A549 (cell line): ENCODE measurements around the gene NR1H4. TPM values are rescaled to one million over a fixed set of nuclear protein-coding genes. Genes with fewer than 3 reads are reported as not detected.

Experiments
- ATAC-seq, 2 experiments: fragments of 200-7000 bp in 1 of 2; fragments of >200 bp in 1 of 2; cut with Nextera tagmentation in 1 of 2; cut with Tn5 transposase in 1 of 2; 3 replicates each; pipeline versions ENCODE4 v1.8.0 to v1.9.1; 2018 to 2020; ENCODE audit warnings: mild to moderate bottlenecking in 1 of 2, moderate library complexity in 1 of 2
- CTCF ChIA-PET: fragments of 300-600 bp; sonication (Branson Sonifier 250); formaldehyde crosslinking; extraction: SDS; loops from one replicate; lab custom pipeline; 2021; ENCODE audit warnings: antibody characterized with exemption, inconsistent platforms; lab: Yijun Ruan, JAX
- POLR2A ChIA-PET: fragments of 350-600 bp; formaldehyde crosslinking; extraction: SDS; loops from one replicate; lab custom pipeline; 2021; ENCODE audit warnings: antibody characterized with exemption, inconsistent platforms; lab: Yijun Ruan, JAX
- DNase-seq, 2 experiments: peaks; one replicate each; pipeline versions ENCODE4 v3.0.0 to v3.0.0-alpha.2; 2011 to 2016; ENCODE audit warnings: low read depth in 1 of 2, low spot score in 1 of 2
- FAIRE-seq: peaks from 2 replicates; lab custom pipeline; 2011; peaks lifted over from hg19 to GRCh38; lab: Jason Lieb, UNC
- H3K27ac ChIP-seq, 2 experiments: fragments of >200 bp; sonication (Bioruptor Twin); formaldehyde crosslinking; 3 replicates each; pipeline ENCODE4 v1.5.1; 2016 to 2017
- H3K4me1 ChIP-seq: fragments of >200 bp; sonication (Bioruptor Twin); formaldehyde crosslinking; 3 replicates; pipeline ENCODE4 v1.6.1; 2016
- H3K4me2 ChIP-seq: fragments of >200 bp; sonication (Bioruptor Twin); formaldehyde crosslinking; 3 replicates; pipeline ENCODE4 v1.6.1; 2016
- H3K4me3 ChIP-seq: fragments of >200 bp; sonication (Bioruptor Twin); formaldehyde crosslinking; 3 replicates; pipeline ENCODE4 v1.5.1; 2016
- H3K9me3 ChIP-seq: fragments of >200 bp; sonication (Bioruptor Twin); formaldehyde crosslinking; 3 replicates; pipeline ENCODE4 v1.6.1; 2016
- CBX8 ChIP-seq: fragments of 200-600 bp; sonication (generic); IDR thresholded peaks from 2 replicates; pipeline ENCODE4 v1.6.1; 2016
- EHMT2 ChIP-seq: fragments of 200-600 bp; sonication (generic); IDR thresholded peaks from 2 replicates; pipeline ENCODE4 v1.6.1; 2016; ENCODE audit warnings: antibody characterized with exemption, low read depth, mild to moderate bottlenecking, moderate library complexity
- EP300 ChIP-seq, 2 experiments: fragments of >200 bp; sonication (Bioruptor Twin); formaldehyde crosslinking; IDR thresholded peaks; 2 replicates in 1 of 2; 3 replicates in 1 of 2; pipeline ENCODE4 v1.6.1; 2016 to 2017
- FOSL2 ChIP-seq, 2 experiments: fragments of 450-650 bp in 1 of 2; fragments of >200 bp in 1 of 2; sonication (Bioruptor Twin) in 1 of 2; formaldehyde crosslinking; IDR thresholded peaks; 2 replicates each; pipeline versions ENCODE4 v1.5.0 to v1.6.1; 2016 to 2020; ENCODE audit warnings: mild to moderate bottlenecking in 1 of 2, moderate library complexity in 1 of 2
- HOXB5 ChIP-seq: fragments of 250-450 bp; sonication (Bioruptor Pico); IDR thresholded peaks from 2 replicates; pipeline ENCODE4 v1.5.0; 2020; ENCODE audit warnings: mild to moderate bottlenecking, moderate library complexity
- MAZ ChIP-seq: fragments of 150-350 bp; IDR thresholded peaks from 2 replicates; pipeline ENCODE4 v1.6.1; 2014; ENCODE audit warnings: antibody characterized with exemption, low read depth, low read length, borderline replicate concordance
- MYC ChIP-seq: IDR thresholded peaks from 2 replicates; pipeline ENCODE4 v1.6.1; 2012; ENCODE audit warnings: mild to moderate bottlenecking, inconsistent platforms, low read length, improper control_type of control experiment, borderline replicate concordance
- NPAS2 ChIP-seq: fragments of 250-450 bp; sonication (Bioruptor Pico); IDR thresholded peaks from 2 replicates; pipeline ENCODE4 v1.8.0; 2022; ENCODE audit warnings: mild to moderate bottlenecking, moderate library complexity, borderline replicate concordance
- RAD21 ChIP-seq, 2 experiments: fragments of >200 bp in 1 of 2; sonication (Bioruptor Twin) in 1 of 2; formaldehyde crosslinking in 1 of 2; IDR thresholded peaks in 1 of 2; conservative IDR thresholded peaks in 1 of 2; 2 replicates in 1 of 2; 3 replicates in 1 of 2; pipeline ENCODE4 v1.6.1; 2012 to 2018; ENCODE audit warnings: inconsistent platforms in 1 of 2
- RFX5 ChIP-seq: fragments of 450-650 bp; IDR thresholded peaks from 2 replicates; pipeline ENCODE4 v1.7.1; 2014; ENCODE audit warnings: antibody characterized with exemption, mild to moderate bottlenecking, moderate library complexity
- RNF2 ChIP-seq: fragments of 200-600 bp; sonication (generic); IDR thresholded peaks from 2 replicates; pipeline ENCODE4 v1.6.1; 2016; ENCODE audit warnings: low read depth, mild to moderate bottlenecking, antibody characterized with exemption, moderate library complexity, borderline replicate concordance
- SMC3 ChIP-seq: fragments of >200 bp; sonication (Bioruptor Twin); formaldehyde crosslinking; IDR thresholded peaks from 3 replicates; pipeline ENCODE4 v1.6.1; 2018; ENCODE audit warnings: inconsistent platforms
- TP53 ChIP-seq: fragments of 250-450 bp; sonication (Bioruptor Pico); IDR thresholded peaks from 2 replicates; pipeline ENCODE4 v1.5.0; 2021; ENCODE audit warnings: mild to moderate bottlenecking, moderate library complexity
- ZC3H11A ChIP-seq: fragments of 450-650 bp; IDR thresholded peaks from 2 replicates; pipeline ENCODE4 v1.6.1; 2014; ENCODE audit warnings: antibody characterized with exemption, mild to moderate bottlenecking
- WGBS: methylation state at CpG from one replicate; pipeline ENCODE4 v1.1.6; 2017; ENCODE audit errors: missing lambda C conversion rate; 5-methylcytosine and 5-hydroxymethylcytosine counted together
- polyA plus RNA-seq, 4 experiments: library from polyadenylated mRNA; depleted of rRNA in 3 of 4; stranded (reverse); fragments of >200 nt; fragmentation: RNase III in 1 of 4; extraction: RNeasy Plus Mini Kit Qiagen cat#74134 plus additional on column Dnase treatment in 1 of 4; gene quantifications; 2 replicates in 3 of 4; 3 replicates in 1 of 4; pipeline ENCODE4 v1.2.3, GENCODE V29; 2011 to 2017
- TF ChIP-seq, protein P1 (sequence below): fragments of >200 bp; sonication (Bioruptor Twin); formaldehyde crosslinking; IDR thresholded peaks from 3 replicates; pipeline ENCODE4 v1.6.1; 2016
- TF ChIP-seq, protein P2 (sequence below): fragments of 250-450 bp; sonication (Bioruptor Pico); IDR thresholded peaks from 2 replicates; pipeline ENCODE4 v1.5.0; 2021; ENCODE audit warnings: mild to moderate bottlenecking, moderate library complexity, borderline replicate concordance
- TF ChIP-seq, protein P3 (sequence below): fragments of 250-450 bp; sonication (Bioruptor Pico); IDR thresholded peaks from 2 replicates; pipeline ENCODE4 v1.5.0; 2020; ENCODE audit warnings: low read depth, mild to moderate bottlenecking, moderate library complexity
- TF ChIP-seq, protein P4 (sequence below): IDR thresholded peaks from 2 replicates; pipeline ENCODE4 v1.6.1; 2012

NR1H4 gene
- polyA plus RNA-seq, 2 of the 4 experiments (the other 2 are of a cell fraction) = 0.40 to 1.4 TPM

DNA sequence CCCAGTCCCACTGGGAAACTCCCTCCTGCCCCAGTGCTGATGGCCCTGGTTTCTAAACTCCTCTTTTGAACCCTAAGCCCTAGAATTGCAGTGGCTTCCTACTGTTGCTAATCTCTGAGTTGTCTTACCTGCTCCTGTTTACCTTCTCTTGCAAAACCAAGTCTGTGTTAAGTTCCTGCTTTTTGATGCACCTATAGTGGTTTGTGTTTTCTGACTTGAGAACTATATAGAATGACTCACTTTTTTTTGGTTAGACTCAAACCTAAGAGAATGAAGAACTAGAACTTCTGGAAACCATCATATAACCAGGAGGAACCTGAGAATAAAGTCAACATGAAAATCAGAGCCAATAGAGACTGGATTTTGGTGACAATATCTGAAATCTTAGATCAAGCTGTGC, 94.3 kb downstream of the NR1H4 start:
- POLR2A ChIA-PET = no interaction called here
- CTCF ChIA-PET = interaction anchor here (1.2 to 3.4 kb wide), 2 partner anchors 13 to 219 kb away, joined by 5 to 10 read pairs; no protein-coding TSS in a partner anchor
- DNase-seq (no peak), ATAC-seq (no peak), FAIRE-seq (no peak)
- Histone ChIP-seq H3K4me2 (no peak overlapping the region), H3K9me3 (no peaks in the 10 kb centered on the region), H3K4me3 (no peak overlapping the region), H3K27ac (no peak overlapping the region), H3K4me1 (0 out of 3 replicates have a peak, but pooled peaks cover 2% of the 10 kb centered on the region)
- TF ChIP-seq RFX5 = no peak
- TF ChIP-seq FOSL2 (IDR thresholded peaks at IDR 0.05) = no peak
- TF ChIP-seq FOSL2 (CRISPR knock-in tag; IDR thresholded peaks at IDR 0.05) = no peak
- TF ChIP-seq MYC = no peak
- no peak for TF ChIP-seq CBX8
- TF ChIP-seq EHMT2 = no peak
- TF ChIP-seq ZC3H11A = no peak
- TF ChIP-seq, protein P1, sequence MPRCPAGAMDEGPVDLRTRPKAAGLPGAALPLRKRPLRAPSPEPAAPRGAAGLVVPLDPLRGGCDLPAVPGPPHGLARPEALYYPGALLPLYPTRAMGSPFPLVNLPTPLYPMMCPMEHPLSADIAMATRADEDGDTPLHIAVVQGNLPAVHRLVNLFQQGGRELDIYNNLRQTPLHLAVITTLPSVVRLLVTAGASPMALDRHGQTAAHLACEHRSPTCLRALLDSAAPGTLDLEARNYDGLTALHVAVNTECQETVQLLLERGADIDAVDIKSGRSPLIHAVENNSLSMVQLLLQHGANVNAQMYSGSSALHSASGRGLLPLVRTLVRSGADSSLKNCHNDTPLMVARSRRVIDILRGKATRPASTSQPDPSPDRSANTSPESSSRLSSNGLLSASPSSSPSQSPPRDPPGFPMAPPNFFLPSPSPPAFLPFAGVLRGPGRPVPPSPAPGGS = no peak
- TF ChIP-seq SMC3 = no peak
- no peak for TF ChIP-seq HOXB5 (CRISPR knock-in tag)
- TF ChIP-seq, protein P2, sequence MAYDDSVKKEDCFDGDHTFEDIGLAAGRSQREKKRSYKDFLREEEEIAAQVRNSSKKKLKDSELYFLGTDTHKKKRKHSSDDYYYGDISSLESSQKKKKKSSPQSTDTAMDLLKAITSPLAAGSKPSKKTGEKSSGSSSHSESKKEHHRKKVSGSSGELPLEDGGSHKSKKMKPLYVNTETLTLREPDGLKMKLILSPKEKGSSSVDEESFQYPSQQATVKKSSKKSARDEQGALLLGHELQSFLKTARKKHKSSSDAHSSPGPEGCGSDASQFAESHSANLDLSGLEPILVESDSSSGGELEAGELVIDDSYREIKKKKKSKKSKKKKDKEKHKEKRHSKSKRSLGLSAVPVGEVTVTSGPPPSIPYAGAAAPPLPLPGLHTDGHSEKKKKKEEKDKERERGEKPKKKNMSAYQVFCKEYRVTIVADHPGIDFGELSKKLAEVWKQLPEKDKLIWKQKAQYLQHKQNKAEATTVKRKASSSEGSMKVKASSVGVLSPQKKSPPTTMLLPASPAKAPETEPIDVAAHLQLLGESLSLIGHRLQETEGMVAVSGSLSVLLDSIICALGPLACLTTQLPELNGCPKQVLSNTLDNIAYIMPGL (CRISPR knock-in tag) = no peak
- no peak for TF ChIP-seq RNF2
- TF ChIP-seq EP300 (IDR thresholded peaks at IDR 0.05) = no peak
- TF ChIP-seq NPAS2 (CRISPR knock-in tag) = no peak
- TF ChIP-seq TP53 = no peak
- TF ChIP-seq, protein P3, sequence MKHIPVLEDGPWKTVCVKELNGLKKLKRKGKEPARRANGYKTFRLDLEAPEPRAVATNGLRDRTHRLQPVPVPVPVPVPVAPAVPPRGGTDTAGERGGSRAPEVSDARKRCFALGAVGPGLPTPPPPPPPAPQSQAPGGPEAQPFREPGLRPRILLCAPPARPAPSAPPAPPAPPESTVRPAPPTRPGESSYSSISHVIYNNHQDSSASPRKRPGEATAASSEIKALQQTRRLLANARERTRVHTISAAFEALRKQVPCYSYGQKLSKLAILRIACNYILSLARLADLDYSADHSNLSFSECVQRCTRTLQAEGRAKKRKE (CRISPR knock-in tag) = no peak
- TF ChIP-seq RAD21 (conservative IDR thresholded peaks at IDR 0.05 in 1 of 2, IDR thresholded peaks at IDR 0.05 in 1 of 2) = no peak

DNA sequence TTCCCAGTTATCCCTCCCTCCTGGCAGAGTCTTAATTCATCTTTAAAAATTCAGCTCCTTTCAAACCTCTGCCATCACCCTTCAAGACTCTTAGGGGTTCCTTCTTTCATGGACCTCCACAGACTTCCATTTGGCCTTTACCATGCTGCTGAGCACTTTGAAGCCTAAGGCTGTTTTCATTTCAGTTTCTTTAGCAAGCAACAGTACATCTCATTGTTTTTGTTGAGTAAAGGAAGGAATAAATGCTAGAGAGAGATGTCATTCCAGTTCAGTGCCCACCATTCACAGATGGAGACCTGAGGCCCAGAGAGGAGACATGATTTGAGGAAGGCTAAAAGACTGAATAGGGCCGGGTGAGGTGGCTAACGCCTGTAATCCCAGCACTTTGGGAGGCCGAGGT, 98.5 kb downstream of the NR1H4 start:
- ATAC-seq (no peak), DNase-seq (no peak), FAIRE-seq (no peak)
- 84% methylated on average over 3 of the region's 3 CpGs for WGBS
- Histone ChIP-seq H3K4me3 (no peak overlapping the region), H3K9me3 (no peaks in the 10 kb centered on the region), H3K27ac (no peak overlapping the region), H3K4me2 (no peak overlapping the region), H3K4me1 (peaks cover 27% of the 10 kb centered on the region)
- TF ChIP-seq MAZ (no peak), CBX8 (no peak)
- TF ChIP-seq, protein P4, sequence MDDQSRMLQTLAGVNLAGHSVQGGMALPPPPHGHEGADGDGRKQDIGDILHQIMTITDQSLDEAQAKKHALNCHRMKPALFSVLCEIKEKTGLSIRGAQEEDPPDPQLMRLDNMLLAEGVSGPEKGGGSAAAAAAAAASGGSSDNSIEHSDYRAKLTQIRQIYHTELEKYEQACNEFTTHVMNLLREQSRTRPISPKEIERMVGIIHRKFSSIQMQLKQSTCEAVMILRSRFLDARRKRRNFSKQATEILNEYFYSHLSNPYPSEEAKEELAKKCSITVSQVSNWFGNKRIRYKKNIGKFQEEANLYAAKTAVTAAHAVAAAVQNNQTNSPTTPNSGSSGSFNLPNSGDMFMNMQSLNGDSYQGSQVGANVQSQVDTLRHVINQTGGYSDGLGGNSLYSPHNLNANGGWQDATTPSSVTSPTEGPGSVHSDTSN = no peak
- CTCF ChIA-PET = interaction anchor here (0.6 to 1.4 kb wide), 2 partner anchors 17 to 313 kb away, joined by 3 to 5 read pairs; no protein-coding TSS in a partner anchor
- POLR2A ChIA-PET = no interaction called here
